Esophagus squamous epithelium (tissue), 5 donors: ENCODE data around the gene DMKN. TPM values are rescaled to one million over a fixed set of nuclear protein-coding genes. Genes with fewer than 3 reads are reported as not detected.

Source experiments
- DNase-seq: peaks from one replicate; lab custom pipeline; 2025; lab: John Stamatoyannopoulos, UW
- H3K27ac ChIP-seq, 4 donors: fragments of 200-600 bp; sonication (generic); one replicate each; pipeline ENCODE4 v1.5.1; 2016 to 2019; ENCODE audit warnings: mild to moderate bottlenecking in 1 of 4
- H3K27me3 ChIP-seq, 4 donors: fragments of 200-600 bp; sonication (generic); 1 replicate in 3 of 4; 2 replicates in 1 of 4; pipeline versions ENCODE4 v1.5.1 to v1.6.0; 2017 to 2021; ENCODE audit warnings: antibody characterized with exemption in 1 of 4
- H3K36me3 ChIP-seq, 3 donors: fragments of 200-600 bp; sonication (generic); one replicate each; pipeline ENCODE4 v1.5.1; 2016 to 2019
- H3K4me1 ChIP-seq, 3 donors: fragments of 200-600 bp; sonication (generic); one replicate each; pipeline ENCODE4 v1.5.1; 2017 to 2019
- H3K4me3 ChIP-seq, 4 donors: fragments of 200-600 bp; sonication (generic); 1 replicate in 3 of 4; 2 replicates in 1 of 4; pipeline ENCODE4 v1.5.1; 2016 to 2019; ENCODE audit warnings: mild to moderate bottlenecking in 2 of 4, moderate library complexity in 1 of 4
- H3K9me3 ChIP-seq, 3 donors: fragments of 200-600 bp; sonication (generic); one replicate each; pipeline ENCODE4 v1.5.1; 2016 to 2019
- CTCF ChIP-seq, 6 experiments: fragments of 450-650 bp in 4 of 6; fragments of 200-600 bp in 2 of 6; sonication (generic) in 2 of 6; IDR thresholded peaks; one replicate each; pipeline ENCODE4 v1.5.1; 2016 to 2019; ENCODE audit warnings: antibody characterized with exemption in 6 of 6, mild to moderate bottlenecking in 4 of 6, moderate library complexity in 4 of 6
- POLR2A ChIP-seq, 4 donors: fragments of 450-650 bp; IDR thresholded peaks; one replicate each; pipeline ENCODE4 v1.6.1; 2017; ENCODE audit warnings: antibody characterized with exemption in 4 of 4, mild to moderate bottlenecking in 4 of 4, moderate library complexity in 3 of 4
- WGBS, 2 donors: methylation state at CpG; one replicate each; pipeline ENCODE4 v1.1.5; 2018; 5-methylcytosine and 5-hydroxymethylcytosine counted together
- intact Hi-C: fragments of 100-400 bp; cut with DNase I; formaldehyde crosslinking; loops from one replicate; pipeline ENCODE4 v1.15.0; 2022
- total RNA-seq, 4 donors: library from RNA; depleted of rRNA; stranded (reverse); fragments of >200 nt; gene quantifications; one replicate each; pipeline ENCODE4 v1.1.0, GENCODE V29; 2016
- donor health status: DM: yes; HTN: yes; CAD: no.

DMKN gene
- total RNA-seq, 4 donors from 2014 or later: 81.6 to 449 (median 257) TPM

GRCh38 chr19:35493971-35494370 lies 19.5 kb downstream of the DMKN start:
- WGBS, 2 donors: 53 to 64% methylated on average over 5 to 8 of the region's 9 CpGs
- Histone ChIP-seq H3K9me3 (no peaks in the 10 kb centered on the region), H3K36me3 (no peaks in the 10 kb centered on the region), H3K4me3 (no peak overlapping the region), H3K27me3 (peaks cover 0 to 51% (median 0%) of the 10 kb centered on the region in 4 donors), H3K27ac (peak overlapping the region in 2 of 4 donors; percentile 14 to 46), H3K4me1 (peaks cover 5 to 47% (median 7%) of the 10 kb centered on the region in 3 donors)
- DNase-seq: no peak
- intact Hi-C loops: no loop called here
- TF ChIP-seq POLR2A (IDR thresholded peaks at IDR 0.05): no peak
- no peak for TF ChIP-seq CTCF (IDR thresholded peaks at IDR 0.05)

- Histone ChIP-seq H3K27ac (no peak overlapping the region), H3K9me3 (no peaks in the 10 kb centered on the region), H3K27me3 (peaks cover 0 to 71% (median 0%) of the 10 kb centered on the region in 4 donors), H3K4me3 (no peak overlapping the region), H3K4me1 (peaks cover 5 to 47% (median 7%) of the 10 kb centered on the region in 3 donors), H3K36me3 (no peaks in the 10 kb centered on the region)
- no peak for TF ChIP-seq POLR2A (IDR thresholded peaks at IDR 0.05)
- TF ChIP-seq CTCF (IDR thresholded peaks at IDR 0.05): no peak
- no peak for DNase-seq
- intact Hi-C loops: no loop called here
- WGBS, 2 donors: 73 to 78% methylated on average over 2 to 4 of the region's 9 CpGs
These were observed 21.6 kb downstream of the DMKN start for GRCh38 chr19:35491836-35492360.

- 44 to 55% methylated on average over 5 to 6 of the region's 9 CpGs for WGBS, 2 donors
- Histone ChIP-seq H3K4me3 (no peak within 1 kb of the TSS), H3K27me3 (peaks cover 0 to 76% (median 0%) of the 10 kb centered on the region in 4 donors), H3K4me1 (peaks cover 3 to 43% (median 3%) of the 10 kb centered on the region in 3 donors), H3K9me3 (no peaks in the 10 kb centered on the region), H3K27ac (no peak within 1 kb of the TSS), H3K36me3 (no peaks in the 10 kb centered on the region)
- no peak for TF ChIP-seq POLR2A (IDR thresholded peaks at IDR 0.05)
- TF ChIP-seq CTCF (IDR thresholded peaks at IDR 0.05): no peak
- intact Hi-C loops: no loop called here
- DNase-seq: no peak
These were observed 23.1 kb downstream of the DMKN start, which contains the start of gene KRTDAP for GRCh38 chr19:35490364-35490763. Gene KRTDAP, minus strand, starts transcription at chr19:35490464. Its CDS starts 22 bp downstream, at chr19:35490442.

- H3K27ac ChIP-seq: no peak overlapping the region
- peaks cover 0 to 27% (median 0%) of the 10 kb centered on the region in 3 donors for H3K4me1 ChIP-seq
- no peak for DNase-seq
- 79 to 88% methylated on average over 16 of the region's 16 CpGs for WGBS, 2 donors
- TF ChIP-seq CTCF (IDR thresholded peaks at IDR 0.05) (no peak), POLR2A (IDR thresholded peaks at IDR 0.05) (no peak)
- no peak overlapping the region for H3K4me3 ChIP-seq
- H3K9me3 ChIP-seq: no peaks in the 10 kb centered on the region
- intact Hi-C loops: no loop called here
- H3K36me3 ChIP-seq: no peaks in the 10 kb centered on the region
- peaks cover 0 to 69% (median 0%) of the 10 kb centered on the region in 4 donors for H3K27me3 ChIP-seq
These were observed 24.8 kb downstream of the DMKN start for GRCh38 chr19:35488677-35489076.

GRCh38 chr19:35487656-35488182 lies 25.7 kb downstream of the DMKN start:
- Histone ChIP-seq H3K4me1 (peaks cover 0 to 22% (median 0%) of the 10 kb centered on the region in 3 donors), H3K27ac (no peak overlapping the region), H3K9me3 (no peaks in the 10 kb centered on the region), H3K27me3 (peaks cover 0 to 61% (median 0%) of the 10 kb centered on the region in 4 donors), H3K36me3 (no peaks in the 10 kb centered on the region), H3K4me3 (no peak overlapping the region)
- no peak for DNase-seq
- no peak for TF ChIP-seq POLR2A (IDR thresholded peaks at IDR 0.05)
- TF ChIP-seq CTCF (IDR thresholded peaks at IDR 0.05): no peak
- intact Hi-C loops: no loop called here
- 89 to 93% methylated on average over 10 of the region's 10 CpGs for WGBS, 2 donors
